ENCODE results near the gene DTNBP1.

DNA sequence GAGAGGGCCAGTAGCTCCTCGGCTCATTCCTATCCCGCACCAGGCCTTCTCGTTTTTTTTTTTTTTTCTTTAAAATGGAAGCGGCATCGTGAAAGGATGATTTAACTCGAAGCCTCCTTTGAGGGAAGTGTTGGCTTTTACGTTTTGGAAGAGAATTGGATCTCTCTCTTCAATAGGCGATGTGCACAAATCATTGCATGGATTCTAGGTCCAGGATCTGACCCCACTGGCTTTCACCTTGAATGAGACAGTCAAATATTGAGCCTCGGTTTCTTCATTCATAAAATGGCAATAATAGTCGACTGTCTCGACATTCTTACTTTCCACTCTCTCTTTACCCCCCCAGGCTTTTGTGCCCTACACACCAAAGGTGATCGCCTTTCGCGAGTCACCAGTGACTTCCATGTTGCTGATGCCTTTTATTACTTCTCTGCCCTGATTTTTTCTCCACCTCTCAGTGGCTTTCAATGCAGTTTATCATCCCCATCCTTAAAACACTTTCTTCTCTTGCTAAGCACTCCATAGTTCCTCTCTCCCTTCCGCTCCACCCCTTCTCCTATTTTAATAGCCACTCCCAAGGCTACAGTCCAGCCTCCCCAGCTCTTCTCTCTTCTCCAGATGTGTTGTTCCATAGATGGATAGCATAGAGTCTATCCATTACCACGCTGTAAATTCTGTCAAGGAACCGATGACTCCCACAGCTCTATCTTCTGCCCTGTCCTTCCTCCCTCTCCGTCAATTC lies 473 bp upstream of the DTNBP1 start:
- TF ChIP-seq, protein P1, sequence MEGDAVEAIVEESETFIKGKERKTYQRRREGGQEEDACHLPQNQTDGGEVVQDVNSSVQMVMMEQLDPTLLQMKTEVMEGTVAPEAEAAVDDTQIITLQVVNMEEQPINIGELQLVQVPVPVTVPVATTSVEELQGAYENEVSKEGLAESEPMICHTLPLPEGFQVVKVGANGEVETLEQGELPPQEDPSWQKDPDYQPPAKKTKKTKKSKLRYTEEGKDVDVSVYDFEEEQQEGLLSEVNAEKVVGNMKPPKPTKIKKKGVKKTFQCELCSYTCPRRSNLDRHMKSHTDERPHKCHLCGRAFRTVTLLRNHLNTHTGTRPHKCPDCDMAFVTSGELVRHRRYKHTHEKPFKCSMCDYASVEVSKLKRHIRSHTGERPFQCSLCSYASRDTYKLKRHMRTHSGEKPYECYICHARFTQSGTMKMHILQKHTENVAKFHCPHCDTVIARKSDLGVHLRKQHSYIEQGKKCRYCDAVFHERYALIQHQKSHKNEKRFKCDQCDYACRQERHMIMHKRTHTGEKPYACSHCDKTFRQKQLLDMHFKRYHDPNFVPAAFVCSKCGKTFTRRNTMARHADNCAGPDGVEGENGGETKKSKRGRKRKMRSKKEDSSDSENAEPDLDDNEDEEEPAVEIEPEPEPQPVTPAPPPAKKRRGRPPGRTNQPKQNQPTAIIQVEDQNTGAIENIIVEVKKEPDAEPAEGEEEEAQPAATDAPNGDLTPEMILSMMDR (IDR thresholded peaks at IDR 0.05; ENCODE audit: low read depth, low read length, poor library complexity, severe bottlenecking): no peak
- no peak for TF ChIP-seq EZH2phosphoT487 (IDR thresholded peaks at IDR 0.05; ENCODE audit: borderline replicate concordance, low read length)
